Activated naive CD4-positive, alpha-beta T cell treated with anti-CD3 and anti-CD28 coated beads, Interleukin-2, amount 10 ng/mL, durations not matched to agents 7 days and 5 days (primary cell): ENCODE results near the gene HNRNPF.
"Not testable (repeated sequence)": the region's sequence is repeated elsewhere in the genome, so short reads cannot be mapped to it uniquely, and the experiment has no call there.

ENCODE experiments used
- CTCF ChIA-PET: fragments of 350-600 bp; sonication (Branson Sonifier 250); formaldehyde crosslinking; loops from one replicate; lab custom pipeline; 2021; ENCODE audit warnings: antibody characterized with exemption; lab: Charles Lee
- DNase-seq: peaks from one replicate; pipeline ENCODE4 v3.0.0-alpha.2; 2020
- H3K27ac Mint-ChIP-seq: one replicate; pipeline ENCODE4 v1.8.0; 2021; ENCODE audit warnings: mild to moderate bottlenecking, moderate library complexity, mixed read lengths
- H3K27me3 Mint-ChIP-seq: one replicate; pipeline ENCODE4 v1.8.0; 2021; ENCODE audit warnings: mild to moderate bottlenecking, mixed read lengths
- H3K36me3 Mint-ChIP-seq: one replicate; pipeline ENCODE4 v1.8.0; 2021; ENCODE audit warnings: mixed read lengths
- H3K4me1 Mint-ChIP-seq: one replicate; pipeline ENCODE4 v1.8.0; 2021; ENCODE audit warnings: mixed read lengths
- H3K4me3 Mint-ChIP-seq: one replicate; pipeline ENCODE4 v1.8.0; 2021; ENCODE audit warnings: mild to moderate bottlenecking, moderate library complexity, mixed read lengths
- H3K9me3 Mint-ChIP-seq: one replicate; pipeline ENCODE4 v1.8.0; 2021; ENCODE audit warnings: mixed read lengths

The HNRNPF gene

DNA sequence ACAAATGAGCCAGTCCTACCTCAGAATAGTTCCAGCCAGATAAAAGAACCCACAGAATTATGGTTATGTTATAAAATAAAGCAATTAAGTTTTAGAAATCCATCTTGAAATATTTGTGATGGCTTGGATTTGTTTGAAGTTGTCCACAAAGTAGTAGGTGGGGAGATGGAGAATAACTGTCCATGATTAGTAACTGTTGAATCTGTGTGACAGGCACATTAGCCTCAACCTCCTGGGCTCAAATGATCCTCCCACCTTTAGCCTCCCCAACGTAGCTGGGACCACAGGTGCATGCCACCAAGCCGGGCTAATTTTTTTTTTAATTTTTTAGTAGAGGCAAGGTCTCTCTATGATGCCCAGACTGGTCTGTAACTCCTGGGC, 10.1 kb downstream of the HNRNPF start:
- Mint-ChIP-seq H3K27ac (peak overlapping the region; percentile 91), H3K36me3 (peaks cover 72% of the 10 kb centered on the region), H3K4me1 (peaks cover 76% of the 10 kb centered on the region), H3K27me3 (no peaks in the 10 kb centered on the region), H3K4me3 (peak overlapping the region; percentile 84), H3K9me3 (no peaks in the 10 kb centered on the region)
- CTCF ChIA-PET = no interaction called here
- DNase-seq = no peak

DNA sequence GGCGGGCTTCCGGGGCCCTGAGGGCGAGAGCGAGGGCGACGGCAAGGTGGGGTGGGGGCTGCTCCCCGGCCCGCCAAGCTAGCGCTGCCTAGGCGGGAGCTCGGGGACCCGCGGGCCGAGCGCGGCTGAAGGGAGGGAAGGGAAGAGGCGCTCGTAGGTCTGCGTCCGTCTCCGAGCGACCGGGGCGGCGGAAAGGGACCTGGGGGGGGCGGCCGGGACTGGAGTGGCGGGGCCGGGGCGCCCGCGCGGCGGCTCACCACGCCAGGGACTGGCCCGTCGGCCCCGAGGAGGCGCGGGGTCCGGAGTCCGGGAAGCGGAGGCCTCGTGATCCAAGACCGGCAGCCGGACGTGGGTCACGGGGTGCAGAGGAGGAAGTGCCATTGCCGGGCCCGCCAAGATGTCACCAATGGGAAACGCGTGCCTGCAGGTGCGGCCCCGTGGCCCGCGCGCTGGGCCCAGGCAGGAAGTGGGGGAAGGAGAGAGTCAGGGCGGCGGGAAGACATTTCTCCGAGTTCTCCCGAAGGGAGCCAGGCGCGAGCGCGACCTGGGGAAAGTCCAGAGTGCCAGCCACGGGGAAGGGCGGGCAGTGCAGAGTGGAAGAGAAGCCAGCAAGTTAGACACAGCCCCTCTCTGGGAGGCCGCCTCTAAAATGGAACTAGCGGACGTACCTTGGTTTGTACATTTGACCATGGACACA, 11.9 kb downstream of the HNRNPF start:
- Mint-ChIP-seq H3K4me1 (peaks cover 78% of the 10 kb centered on the region), H3K27ac (peak overlapping the region; percentile 91), H3K4me3 (peak overlapping the region; percentile 84), H3K36me3 (peaks cover 76% of the 10 kb centered on the region), H3K27me3 (no peaks in the 10 kb centered on the region), H3K9me3 (no peaks in the 10 kb centered on the region)
- peak; percentile 90 for DNase-seq
- CTCF ChIA-PET = interaction anchor here (0.6 kb wide), 1 partner anchor 17 kb away, joined by 3 read pairs; no protein-coding TSS in a partner anchor

DNA sequence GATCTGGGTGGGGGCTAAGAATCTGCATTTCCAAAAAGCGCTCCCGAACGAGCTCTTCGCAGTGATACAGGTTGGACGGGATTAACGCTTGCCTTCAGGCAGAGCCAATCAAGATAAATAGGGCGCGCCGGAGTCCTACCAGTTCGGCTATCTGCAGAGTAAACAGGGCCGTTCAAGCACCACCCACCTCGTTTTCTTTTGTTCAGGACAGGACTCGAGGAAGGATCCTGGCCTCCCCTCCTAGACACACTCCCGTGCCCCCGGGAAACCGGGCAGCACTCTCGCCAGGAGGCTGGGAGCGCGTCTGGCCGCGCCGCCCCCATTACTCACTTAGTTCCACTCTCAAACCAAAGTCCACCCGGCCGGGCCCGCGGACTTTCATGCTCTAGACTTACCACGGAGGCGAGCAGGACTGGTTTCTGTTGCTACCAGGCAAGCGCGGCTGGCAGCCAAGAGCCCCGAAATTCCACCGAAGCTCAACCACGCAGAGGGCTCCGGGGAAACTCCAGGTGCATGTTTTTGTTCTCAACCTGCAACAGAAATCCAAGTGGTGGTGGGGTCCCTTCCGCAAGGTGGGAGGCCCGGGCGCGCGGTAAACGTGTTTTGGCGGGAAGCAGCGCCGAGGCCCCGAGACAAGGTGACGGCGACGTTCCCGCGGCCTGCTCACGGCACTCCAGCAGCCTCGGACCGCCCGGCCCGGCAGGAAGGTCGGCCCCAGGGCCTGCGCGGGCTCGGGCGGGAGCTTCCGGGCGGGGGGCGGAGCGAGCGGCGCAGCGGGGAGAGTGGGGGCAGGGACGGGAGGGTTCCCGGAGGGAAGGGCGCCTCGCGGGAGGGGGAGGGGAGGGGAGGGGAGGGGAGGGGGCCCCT, 12.7 kb downstream of the HNRNPF start:
- DNase-seq = peak; percentile 85
- H3K9me3 Mint-ChIP-seq = no peaks in the 10 kb centered on the region
- H3K4me3 Mint-ChIP-seq = peak overlapping the region; percentile 90
- peak overlapping the region; percentile 93 for H3K27ac Mint-ChIP-seq
- H3K4me1 Mint-ChIP-seq = peaks cover 78% of the 10 kb centered on the region
- no peaks in the 10 kb centered on the region for H3K27me3 Mint-ChIP-seq
- CTCF ChIA-PET = interaction anchor here (0.6 kb wide), 1 partner anchor 17 kb away, joined by 3 read pairs; no protein-coding TSS in a partner anchor
- peaks cover 76% of the 10 kb centered on the region for H3K36me3 Mint-ChIP-seq

DNA sequence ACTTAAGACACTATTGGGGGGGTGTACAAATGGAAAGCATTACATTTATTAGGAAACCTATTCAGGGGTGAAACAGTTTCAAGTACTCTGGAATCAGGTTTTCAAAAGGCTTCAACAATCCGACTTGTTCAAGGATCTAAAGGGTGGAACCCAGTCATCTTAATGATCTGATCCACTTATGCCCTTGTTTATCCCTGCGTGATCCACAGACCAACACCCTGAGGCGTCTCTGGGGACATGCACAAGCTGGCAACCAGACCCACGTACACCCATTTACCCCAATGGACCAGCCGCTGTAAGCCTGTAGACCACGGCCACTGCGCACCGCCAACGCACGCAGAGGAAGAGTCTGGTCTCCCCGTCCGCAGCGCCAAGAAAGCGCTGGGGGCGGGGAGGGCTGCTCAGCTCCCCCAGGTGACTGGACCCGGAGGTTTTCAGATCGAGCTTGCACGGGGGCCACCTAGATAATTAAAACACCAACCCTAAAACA, 13.4 kb downstream of the HNRNPF start:
- DNase-seq = peak; percentile 45

GRCh38 chr10:43394868-43395267, 14.1 kb downstream of the HNRNPF start:
- Mint-ChIP-seq H3K9me3 (no peaks in the 10 kb centered on the region), H3K36me3 (peaks cover 79% of the 10 kb centered on the region), H3K27ac (peak overlapping the region; percentile 93), H3K4me1 (peaks cover 78% of the 10 kb centered on the region), H3K27me3 (no peaks in the 10 kb centered on the region), H3K4me3 (peak overlapping the region; percentile 90)
- CTCF ChIA-PET = interaction anchor here (0.8 kb wide), 1 partner anchor 9 kb away, joined by 3 read pairs; no protein-coding TSS in a partner anchor
- no peak for DNase-seq

More for the DNA sequence above, 13.4 kb downstream of the HNRNPF start:
- no peaks in the 10 kb centered on the region for H3K27me3 Mint-ChIP-seq
- H3K4me1 Mint-ChIP-seq = peaks cover 78% of the 10 kb centered on the region
- no peaks in the 10 kb centered on the region for H3K9me3 Mint-ChIP-seq
- peak overlapping the region; percentile 90 for H3K4me3 Mint-ChIP-seq
- H3K27ac Mint-ChIP-seq = peak overlapping the region; percentile 93
- CTCF ChIA-PET = no interaction called here
- H3K36me3 Mint-ChIP-seq = peaks cover 77% of the 10 kb centered on the region

DNA sequence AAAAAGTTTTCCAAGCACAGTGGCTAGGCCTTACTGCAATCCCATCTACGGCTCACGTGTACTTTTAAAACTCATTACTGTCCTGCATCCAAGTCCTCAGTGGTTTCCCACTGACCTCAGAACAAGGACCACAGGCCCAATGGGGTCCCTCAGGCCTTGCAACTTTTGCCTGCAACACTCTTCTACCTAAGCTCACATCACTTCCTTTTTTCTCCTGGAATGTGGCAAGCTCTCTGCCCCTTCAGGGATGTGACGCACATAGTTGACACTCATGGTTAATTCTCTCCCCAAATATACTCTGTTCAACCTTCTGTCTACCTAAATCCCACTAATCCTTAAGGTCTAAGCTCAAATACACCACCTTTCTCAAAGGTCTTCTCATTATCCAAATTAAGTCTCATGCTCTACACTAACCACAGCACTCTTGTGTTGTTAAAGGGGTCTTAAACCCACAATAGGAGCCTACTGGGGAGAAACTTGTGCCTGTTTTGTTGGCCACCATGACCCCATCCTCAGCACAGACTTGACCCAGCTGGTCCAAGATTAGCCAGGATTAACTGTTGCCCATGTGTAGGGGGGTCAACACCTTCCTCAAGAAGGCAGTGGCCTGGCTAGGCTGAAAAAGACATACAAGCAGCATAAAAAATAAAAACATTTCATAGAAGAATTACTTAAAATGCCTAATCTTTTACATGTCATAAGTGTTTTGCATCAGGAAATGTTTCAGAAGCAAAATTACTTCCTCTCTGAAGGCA, 15.2 kb downstream of the HNRNPF start:
- CTCF ChIA-PET = interaction anchor here (1.0 kb wide), 1 partner anchor 101 kb away, joined by 3 read pairs; no protein-coding TSS in a partner anchor
- no peaks in the 10 kb centered on the region for H3K27me3 Mint-ChIP-seq
- no peak for DNase-seq
- peak overlapping the region; percentile 90 for H3K4me3 Mint-ChIP-seq
- H3K9me3 Mint-ChIP-seq = no peaks in the 10 kb centered on the region
- peaks cover 76% of the 10 kb centered on the region for H3K4me1 Mint-ChIP-seq
- H3K27ac Mint-ChIP-seq = peak overlapping the region; percentile 1
- peaks cover 80% of the 10 kb centered on the region for H3K36me3 Mint-ChIP-seq

DNA sequence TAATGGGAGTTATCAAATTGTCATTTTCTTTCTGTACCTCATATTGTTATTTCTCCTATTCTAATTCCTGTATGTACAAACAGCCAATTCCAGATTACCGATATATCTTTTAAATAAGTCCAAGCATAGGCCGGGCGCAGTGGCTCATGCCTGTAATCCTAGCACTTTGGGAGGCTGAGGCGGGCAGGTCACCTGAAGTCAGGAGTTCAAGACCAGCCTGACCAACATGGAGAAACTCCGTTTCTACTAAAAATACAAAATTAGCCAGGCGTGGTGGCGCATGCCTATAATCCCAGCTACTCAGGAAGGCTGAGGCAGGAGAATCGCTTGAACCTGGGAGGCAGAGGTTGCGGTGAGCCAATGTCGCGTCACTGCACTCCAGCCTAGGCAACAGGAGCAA, 15.8 kb downstream of the HNRNPF start:
- not testable (repeated sequence) for H3K9me3 Mint-ChIP-seq, H3K4me3 Mint-ChIP-seq, H3K27me3 Mint-ChIP-seq, DNase-seq
- CTCF ChIA-PET = interaction anchor here (1.0 kb wide), 1 partner anchor 100 kb away, joined by 3 read pairs; no protein-coding TSS in a partner anchor
- H3K27ac Mint-ChIP-seq = peak overlapping the region; percentile 67
- peaks cover 78% of the 10 kb centered on the region for H3K4me1 Mint-ChIP-seq
- H3K36me3 Mint-ChIP-seq = peaks cover 83% of the 10 kb centered on the region

DNA sequence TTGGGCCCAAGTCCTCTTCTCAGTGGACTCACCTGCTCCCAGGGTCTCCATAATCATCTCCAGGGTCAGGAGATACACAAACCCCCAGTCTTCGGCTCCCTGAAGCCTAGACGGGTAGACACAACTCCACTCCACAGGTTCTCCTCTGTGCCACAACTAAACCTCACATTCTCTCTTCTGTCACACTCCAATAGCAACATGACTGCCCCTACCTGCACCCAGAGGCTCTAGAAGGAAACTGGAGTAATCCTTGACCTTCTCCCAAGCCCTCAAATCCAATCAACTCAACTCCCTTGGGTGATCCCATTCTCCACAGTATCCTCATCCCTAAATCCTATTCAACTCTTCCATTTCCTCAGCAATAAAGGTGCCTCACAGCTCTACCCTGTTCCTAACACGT, 16.2 kb downstream of the HNRNPF start:
- no peak for DNase-seq
- H3K27ac Mint-ChIP-seq = peak overlapping the region; percentile 67
- H3K27me3 Mint-ChIP-seq = no peaks in the 10 kb centered on the region
- CTCF ChIA-PET = no interaction called here
- H3K36me3 Mint-ChIP-seq = peaks cover 86% of the 10 kb centered on the region
- no peak overlapping the region for H3K4me3 Mint-ChIP-seq
- no peaks in the 10 kb centered on the region for H3K9me3 Mint-ChIP-seq
- H3K4me1 Mint-ChIP-seq = peaks cover 78% of the 10 kb centered on the region

- CTCF ChIA-PET = interaction anchor here (1.5 kb wide), 1 partner anchor 16 kb away, joined by 5 read pairs; no protein-coding TSS in a partner anchor
- peaks cover 88% of the 10 kb centered on the region for H3K4me1 Mint-ChIP-seq
- H3K27ac Mint-ChIP-seq = peak overlapping the region; percentile 20
- H3K4me3 Mint-ChIP-seq = no peak overlapping the region
- no peaks in the 10 kb centered on the region for H3K9me3 Mint-ChIP-seq
- peaks cover 93% of the 10 kb centered on the region for H3K36me3 Mint-ChIP-seq
- DNase-seq = no peak
- H3K27me3 Mint-ChIP-seq = no peaks in the 10 kb centered on the region
Measured at GRCh38 chr10:43391496-43391895, 17.5 kb downstream of the HNRNPF start.

- no peak overlapping the region for H3K4me3 Mint-ChIP-seq
Measured at GRCh38 chr10:43390759-43391158, 18.2 kb downstream of the HNRNPF start.

GRCh38 chr10:43390333-43390732, 18.7 kb downstream of the HNRNPF start:
- Mint-ChIP-seq H3K27me3 (no peaks in the 10 kb centered on the region), H3K4me3 (no peak overlapping the region), H3K4me1 (peaks cover 90% of the 10 kb centered on the region), H3K27ac (peak overlapping the region; percentile 20), H3K36me3 (peaks cover 88% of the 10 kb centered on the region), H3K9me3 (no peaks in the 10 kb centered on the region)
- CTCF ChIA-PET = interaction anchor here (1.0 to 2.3 kb wide), 5 partner anchors 10 to 71 kb away, joined by 3 to 13 read pairs (median 5); no protein-coding TSS in a partner anchor
- no peak for DNase-seq

More at GRCh38 chr10:43390759-43391158, 18.2 kb downstream of the HNRNPF start:
- H3K27me3 Mint-ChIP-seq = no peaks in the 10 kb centered on the region
- H3K27ac Mint-ChIP-seq = peak overlapping the region; percentile 20
- no peaks in the 10 kb centered on the region for H3K9me3 Mint-ChIP-seq
- H3K36me3 Mint-ChIP-seq = peaks cover 88% of the 10 kb centered on the region
- peak; percentile 40 for DNase-seq
- H3K4me1 Mint-ChIP-seq = peaks cover 90% of the 10 kb centered on the region
- CTCF ChIA-PET = interaction anchor here (1.0 to 2.3 kb wide), 5 partner anchors 10 to 70 kb away, joined by 3 to 13 read pairs (median 5); no protein-coding TSS in a partner anchor

DNA sequence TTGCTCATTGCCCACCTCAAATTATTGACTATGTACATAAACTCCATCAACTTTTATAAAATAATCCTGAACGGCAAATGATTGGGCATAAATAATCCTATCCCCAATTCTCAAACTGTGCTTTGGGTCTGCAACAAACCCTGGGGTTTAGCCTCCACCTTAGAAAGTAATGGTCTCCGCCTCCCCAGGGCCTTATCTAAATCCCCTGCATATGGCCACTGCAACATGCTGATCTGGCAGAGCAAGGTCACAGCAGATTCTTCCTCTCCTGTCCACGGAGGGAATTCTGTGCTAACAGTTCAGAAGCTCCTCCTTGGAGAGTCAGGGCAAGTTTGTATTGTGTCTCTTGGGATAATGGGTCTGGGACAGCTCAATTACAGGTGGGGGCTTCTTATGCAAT, 19.1 kb downstream of the HNRNPF start:
- CTCF ChIA-PET = interaction anchor here (1.3 to 2.3 kb wide), 4 partner anchors 9 to 71 kb away, joined by 3 to 13 read pairs (median 4); no protein-coding TSS in a partner anchor
- Mint-ChIP-seq H3K27ac (peak overlapping the region; percentile 39), H3K4me1 (peaks cover 86% of the 10 kb centered on the region), H3K36me3 (peaks cover 86% of the 10 kb centered on the region), H3K27me3 (no peaks in the 10 kb centered on the region), H3K9me3 (no peaks in the 10 kb centered on the region), H3K4me3 (no peak overlapping the region)
- no peak for DNase-seq

DNA sequence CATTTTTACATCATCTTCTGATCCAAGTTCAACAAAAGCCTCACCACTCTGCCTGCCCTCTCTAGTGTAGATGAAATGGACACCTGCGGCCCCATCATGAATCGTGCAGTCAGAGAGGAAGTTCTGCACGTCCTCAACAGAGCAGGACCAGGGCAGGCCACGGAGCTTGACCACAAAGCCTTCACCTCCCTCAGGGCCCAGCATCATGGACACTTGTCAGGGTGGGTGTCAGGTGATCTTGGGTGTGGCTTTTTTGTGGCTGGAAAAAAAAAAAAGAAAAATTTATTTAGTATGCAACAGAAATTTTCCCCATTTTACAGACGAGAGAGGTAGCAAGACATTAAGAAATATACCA, 21.3 kb downstream of the HNRNPF start:
- DNase-seq = no peak
- H3K27ac Mint-ChIP-seq = no peak overlapping the region
- CTCF ChIA-PET = no interaction called here
- H3K4me3 Mint-ChIP-seq = no peak overlapping the region
- no peaks in the 10 kb centered on the region for H3K9me3 Mint-ChIP-seq
- H3K4me1 Mint-ChIP-seq = peaks cover 67% of the 10 kb centered on the region
- H3K27me3 Mint-ChIP-seq = no peaks in the 10 kb centered on the region
- H3K36me3 Mint-ChIP-seq = peaks cover 73% of the 10 kb centered on the region
